ENCODE results near the gene HHLA2. TPM values are rescaled to one million over a fixed set of nuclear protein-coding genes. Genes with fewer than 3 reads are reported as not detected.

The HHLA2 gene
- total RNA-seq, 1 donor from 2014 or later: not detected

DNA sequence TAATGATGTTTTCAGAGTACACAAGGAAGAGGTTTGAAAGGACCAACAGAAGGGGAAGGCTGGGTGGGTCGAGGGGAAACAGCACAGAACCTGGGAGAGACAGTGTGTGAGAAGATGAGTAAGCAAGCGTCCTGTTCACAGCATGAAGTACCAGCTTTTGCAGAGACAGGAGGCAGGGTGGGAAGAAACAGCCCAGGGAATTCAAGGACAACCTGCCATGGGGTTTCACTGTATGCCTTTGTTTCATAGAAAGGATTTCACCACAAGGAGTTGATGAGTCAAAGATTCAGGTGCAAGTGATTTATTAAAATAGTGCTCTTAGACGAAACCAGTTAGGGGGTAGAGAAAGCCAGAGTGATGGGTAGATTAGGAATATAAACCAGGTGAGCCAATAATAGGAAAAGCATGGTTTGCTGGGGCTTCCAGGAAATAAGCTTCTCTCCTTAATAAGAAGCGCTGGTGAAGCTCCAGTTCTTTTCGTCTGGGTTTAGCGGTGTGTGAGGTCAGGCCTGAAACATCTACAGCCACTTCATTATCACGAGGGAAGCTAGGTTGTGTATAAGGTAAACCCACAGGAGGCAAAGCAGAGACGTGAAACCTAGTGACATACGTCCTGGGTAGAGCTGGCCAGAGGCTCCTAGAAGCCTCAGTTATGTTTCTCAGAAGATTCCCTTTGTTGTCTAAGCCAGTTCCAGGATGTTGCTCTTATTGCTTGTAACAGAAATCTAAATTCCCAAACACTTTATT, 3.9 kb downstream of the HHLA2 start:
- no peak for DNase-seq (ENCODE audit: low read depth)

DNA sequence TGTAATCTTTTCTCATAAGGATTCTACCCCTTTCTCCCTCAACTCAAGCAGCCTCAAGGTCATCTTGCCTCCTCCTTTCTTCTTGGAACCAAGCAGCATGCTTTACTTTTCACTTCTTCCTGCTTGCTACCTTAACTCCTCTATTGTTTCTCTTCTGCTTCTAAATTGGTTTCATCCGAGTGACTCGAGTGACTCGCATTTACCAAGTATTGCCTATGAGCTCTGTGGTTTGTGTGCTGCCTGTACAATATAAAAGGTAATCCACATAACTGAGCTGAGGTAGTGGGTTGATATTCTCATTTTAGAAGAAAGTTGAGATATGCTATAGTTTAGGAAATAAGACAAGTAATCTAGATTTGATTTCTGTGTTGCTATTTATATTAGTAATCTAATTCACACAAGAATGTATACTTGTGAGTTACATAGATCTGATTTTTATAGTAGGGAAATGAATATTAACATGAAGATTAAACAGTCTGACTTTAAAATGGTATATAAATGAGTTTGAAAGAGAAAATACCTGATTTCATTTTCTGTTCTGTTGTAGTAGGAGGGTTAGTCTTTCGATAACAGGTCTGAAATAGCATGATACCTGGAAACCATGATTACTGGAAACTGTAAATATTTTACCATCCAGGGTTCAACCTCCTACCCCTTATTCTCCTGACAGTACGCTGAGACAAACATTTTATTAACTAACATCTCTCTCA, 5.5 kb downstream of the HHLA2 start:
- no peak for DNase-seq (ENCODE audit: low read depth)

DNA sequence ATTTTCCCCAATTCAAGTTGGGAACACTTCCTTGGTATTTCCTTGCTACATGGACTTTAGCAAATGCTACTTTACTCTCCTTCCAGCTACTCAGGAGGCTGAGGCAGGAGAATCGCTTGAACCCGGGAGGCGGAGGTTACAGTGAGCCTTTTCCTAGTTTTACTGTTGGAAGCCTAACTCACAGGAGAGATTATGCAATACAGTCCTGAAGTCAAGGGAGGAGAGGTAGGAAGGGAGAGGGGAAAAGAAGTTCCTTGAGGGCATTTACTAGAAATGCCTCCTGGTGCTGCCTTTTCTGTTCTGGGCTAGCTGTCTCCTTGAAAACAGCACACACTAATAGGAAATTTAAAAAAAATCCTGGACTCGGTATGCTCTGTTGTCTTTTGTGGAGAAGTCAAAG, 6.2 kb downstream of the HHLA2 start:
- no peak for DNase-seq (ENCODE audit: low read depth)

DNA sequence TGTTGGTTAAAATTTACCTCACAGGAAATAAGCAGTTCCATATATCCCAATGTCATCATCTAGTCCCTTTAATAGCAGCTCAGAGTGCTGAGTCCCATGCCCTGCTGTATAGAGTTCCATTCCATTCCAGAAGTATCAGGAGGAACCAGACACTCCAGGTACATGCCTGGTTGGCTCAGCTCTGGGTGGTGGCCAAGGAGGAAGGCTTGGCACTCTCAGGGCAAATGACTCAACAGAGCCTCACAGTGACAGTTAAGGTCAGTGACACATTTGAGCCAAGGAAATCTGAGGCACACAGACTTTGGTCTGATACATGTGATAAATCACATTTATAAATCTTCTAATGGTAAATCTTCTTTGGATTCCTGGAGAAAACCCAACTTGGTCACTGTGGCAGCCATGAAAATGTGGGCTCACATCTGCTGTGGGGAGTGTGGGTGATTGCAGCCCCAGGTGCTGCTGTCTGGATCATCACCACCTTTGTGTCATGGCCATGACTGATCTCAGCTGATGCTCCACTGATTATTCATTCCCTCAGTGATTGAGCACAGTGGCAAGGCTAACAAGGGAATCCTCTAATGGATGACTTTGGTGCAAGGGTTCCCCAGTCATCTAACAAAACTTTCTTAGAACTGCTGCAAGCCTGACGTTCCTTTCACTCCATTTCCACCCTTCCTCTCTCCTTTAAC, 9.3 kb downstream of the HHLA2 start:
- peak; percentile 12 for DNase-seq (ENCODE audit: low read depth)

DNA sequence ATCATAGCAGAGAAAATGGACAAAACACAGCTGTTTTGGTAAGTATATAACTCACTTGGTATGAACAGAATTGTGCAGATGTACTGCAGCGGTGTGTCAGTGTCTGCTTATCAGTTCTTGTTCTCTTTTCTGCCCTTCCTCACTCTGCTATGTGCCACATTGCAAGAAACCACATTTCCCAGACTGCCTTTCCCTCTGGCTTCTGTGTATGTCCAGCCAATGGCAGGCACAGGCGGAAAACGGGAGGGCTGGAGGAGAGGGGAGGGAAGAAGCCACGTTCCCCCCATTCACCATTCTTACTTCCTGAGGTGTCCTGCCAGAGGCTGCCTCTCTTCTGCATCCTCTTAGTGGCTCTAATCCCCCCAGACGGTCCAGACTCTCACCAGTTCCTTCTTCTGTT, 15.4 kb downstream of the HHLA2 start:
- no peak for DNase-seq (ENCODE audit: low read depth)

DNA sequence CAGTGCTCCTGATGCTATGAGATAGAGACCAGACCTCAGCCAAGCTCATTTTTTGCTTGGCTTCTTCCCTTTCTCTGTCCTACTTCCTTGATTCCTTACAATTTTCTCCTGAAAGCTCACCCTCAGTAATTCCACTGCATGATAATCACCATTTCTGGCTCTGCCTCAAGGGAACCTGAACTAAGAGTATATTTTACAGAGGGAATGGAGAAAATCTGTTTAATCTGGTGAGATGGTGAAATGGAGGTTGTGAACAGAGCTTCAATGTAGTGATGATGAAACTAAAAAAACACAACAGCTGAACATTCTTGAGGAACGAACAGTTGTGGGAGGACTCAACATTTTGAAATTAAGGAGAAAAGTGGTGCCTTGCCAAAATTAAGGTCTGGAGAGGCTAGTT, 16.3 kb downstream of the HHLA2 start:
- peak; percentile 2 for DNase-seq (ENCODE audit: low read depth)

DNA sequence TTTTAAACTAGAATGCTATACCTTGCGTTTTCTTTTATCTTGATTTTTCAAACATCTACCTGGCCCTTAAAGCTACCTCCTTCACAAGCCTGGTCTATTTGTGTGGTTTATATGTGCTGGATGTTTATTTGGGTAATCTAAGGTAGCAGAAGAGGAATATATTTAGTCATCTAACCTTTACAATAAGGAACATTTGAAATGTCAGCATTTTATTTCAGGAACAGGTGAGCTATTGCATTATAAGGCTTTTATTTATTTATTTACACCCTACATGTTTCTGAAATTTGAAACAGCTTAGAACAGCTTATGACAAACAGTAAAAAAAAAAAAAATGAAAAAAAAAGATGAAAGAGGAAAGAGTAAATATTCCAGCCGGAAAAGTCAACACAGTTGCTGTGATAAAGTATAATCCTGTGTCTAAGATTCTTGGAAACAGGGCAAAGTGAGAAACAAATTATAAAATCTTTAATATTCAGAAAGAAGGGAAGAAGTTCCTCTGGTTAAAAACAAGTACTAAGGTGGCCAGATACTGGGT, 19.5 kb downstream of the HHLA2 start:
- no peak for DNase-seq (ENCODE audit: low read depth)

DNA sequence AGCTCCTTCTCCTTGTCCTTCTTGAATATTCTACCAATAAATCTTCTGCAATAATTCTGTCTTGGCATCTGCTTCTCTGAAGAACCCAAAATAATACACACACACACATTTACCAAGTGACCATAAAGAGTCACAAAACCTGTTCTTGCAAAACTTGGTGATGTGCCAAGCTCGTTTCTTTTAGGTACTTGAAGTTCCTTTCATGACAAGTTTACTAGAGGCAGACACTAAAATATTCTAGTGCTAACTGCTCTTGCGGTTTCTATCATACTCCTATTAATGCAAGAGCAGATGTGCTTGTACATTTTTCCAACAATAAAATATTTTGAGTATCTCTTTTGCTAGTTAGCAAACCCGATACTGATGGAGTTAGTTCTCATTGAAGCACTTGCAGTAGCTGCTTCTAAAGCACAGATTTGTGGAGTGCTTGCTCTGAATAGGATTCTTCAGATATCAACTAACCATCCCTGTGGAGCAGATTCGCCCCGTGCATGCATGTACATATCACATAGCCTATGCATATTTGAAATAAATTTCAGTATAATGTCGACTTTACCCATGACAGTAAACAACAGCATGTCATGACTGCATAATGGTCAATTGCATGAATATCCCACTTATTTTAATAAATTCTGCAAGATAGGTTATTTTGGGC, 23.2 kb downstream of the HHLA2 start:
- DNase-seq (ENCODE audit: low read depth): no peak

DNA sequence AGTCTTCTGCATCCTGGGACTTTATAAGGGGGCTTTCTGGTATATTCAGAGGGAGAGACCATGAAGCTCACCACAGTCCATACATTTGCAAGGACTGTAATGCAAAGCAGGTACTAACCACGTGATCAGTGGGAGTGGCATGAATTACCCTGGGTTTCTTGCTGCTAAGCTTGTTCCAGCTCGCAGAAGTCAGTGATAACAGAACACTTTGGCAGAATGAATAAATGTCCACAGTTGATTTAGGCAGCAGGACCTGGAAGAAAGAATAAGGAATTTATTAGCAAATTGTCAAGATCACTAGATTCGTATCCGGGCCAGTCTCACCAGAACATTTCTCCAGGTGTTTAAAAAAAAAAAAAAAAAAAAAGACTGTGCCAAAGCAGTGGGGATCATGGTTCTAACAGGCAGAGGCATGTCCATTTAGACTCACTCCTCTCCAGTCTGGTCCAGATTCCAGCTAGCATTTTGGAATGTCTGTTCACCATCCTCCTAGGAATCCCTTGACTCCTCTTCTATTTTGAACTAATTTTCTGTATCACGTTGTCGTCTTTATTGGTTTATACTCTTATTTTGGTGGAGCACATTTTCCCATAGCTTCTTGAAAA, 24.5 kb downstream of the HHLA2 start:
- DNase-seq (ENCODE audit: low read depth): no peak

DNA sequence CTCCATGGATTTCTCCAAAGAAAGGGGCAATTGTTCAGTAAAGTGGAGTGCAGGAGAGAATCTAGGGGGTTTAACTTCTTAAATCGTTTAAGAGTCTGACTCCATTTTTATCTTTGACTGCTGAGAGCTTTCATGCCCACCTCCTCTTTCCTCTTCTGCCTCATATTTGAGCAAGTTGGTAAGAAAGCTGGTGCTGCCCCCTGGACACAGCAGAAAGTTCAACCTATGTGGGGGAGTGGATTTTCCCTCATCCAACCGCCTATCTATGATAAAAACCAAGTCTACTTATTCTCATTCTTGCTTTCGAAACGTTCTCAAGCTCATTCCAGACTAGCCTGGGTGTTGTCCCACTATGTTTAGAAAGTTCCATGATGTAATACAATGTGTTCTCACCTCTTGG, 26.0 kb downstream of the HHLA2 start:
- DNase-seq (ENCODE audit: low read depth): no peak

DNA sequence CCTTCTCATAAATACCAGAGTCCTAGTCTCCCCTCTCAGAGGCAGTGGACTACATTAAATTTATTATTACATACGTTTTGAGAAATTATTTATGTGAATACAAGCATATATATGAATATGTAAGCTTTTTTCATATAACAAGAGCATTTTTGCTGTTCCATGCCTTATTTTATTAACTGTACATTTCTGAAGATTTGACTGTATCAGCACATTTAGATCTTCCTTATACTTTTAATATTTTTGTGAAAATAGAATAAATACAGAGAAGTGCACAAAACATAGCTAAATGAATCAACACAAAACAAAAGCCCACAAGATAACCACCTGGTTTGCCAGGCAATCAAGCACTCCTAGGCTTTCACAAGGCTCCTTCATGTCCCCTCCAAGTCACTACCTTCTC, 27.8 kb downstream of the HHLA2 start:
- DNase-seq (ENCODE audit: low read depth): no peak

DNA sequence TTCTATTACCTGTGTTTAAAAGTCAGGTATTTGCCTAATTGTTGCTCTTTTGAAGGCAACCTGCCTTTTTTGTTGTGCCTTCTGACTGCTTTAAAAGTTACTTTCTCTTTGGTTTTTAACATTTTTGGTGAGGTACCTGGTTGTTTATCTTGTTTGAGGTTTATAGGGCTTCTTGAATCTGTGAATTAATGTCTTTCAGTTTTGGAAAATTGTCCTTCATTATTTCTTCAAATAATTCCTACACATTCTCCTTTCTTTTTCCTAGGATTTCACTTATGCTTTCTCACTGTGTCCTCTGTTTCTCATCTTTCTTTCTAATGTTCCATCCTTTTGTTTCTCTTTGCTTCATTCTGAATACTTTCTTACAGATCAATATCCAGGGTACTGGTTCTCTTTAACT, 30.8 kb downstream of the HHLA2 start:
- DNase-seq (ENCODE audit: low read depth): no peak

DNA sequence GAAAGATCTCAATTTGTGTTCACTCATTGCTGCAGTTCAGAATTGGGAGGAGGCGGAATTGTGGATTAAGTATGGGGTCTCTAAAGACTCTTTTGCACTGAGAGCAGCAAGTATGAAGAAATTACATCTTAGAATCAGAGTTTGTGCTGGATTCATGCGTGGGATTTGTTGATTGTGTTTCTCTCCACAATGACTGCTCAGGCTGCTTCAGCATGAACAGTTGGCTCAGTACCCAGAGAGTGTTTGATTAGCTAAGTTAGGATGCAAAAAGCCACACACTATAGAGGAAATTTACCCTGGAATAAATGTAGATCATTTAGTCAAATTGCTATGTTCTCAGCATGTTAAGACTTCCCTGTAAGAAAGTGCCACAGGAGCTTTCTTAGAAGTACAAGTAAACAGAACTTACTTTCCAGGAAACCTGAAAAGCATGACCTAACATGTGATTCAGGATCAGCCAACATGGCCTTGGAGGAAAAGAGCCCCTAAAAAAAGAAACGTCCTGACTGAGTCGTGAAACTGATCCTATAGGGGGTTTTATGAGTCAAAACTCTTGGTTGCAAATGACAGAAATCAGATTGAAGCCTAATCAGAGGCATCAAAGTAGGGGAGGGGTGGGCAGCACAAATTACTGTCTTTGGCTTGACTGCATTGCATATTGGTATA, 32.6 kb downstream of the HHLA2 start:
- DNase-seq (ENCODE audit: low read depth): no peak

DNA sequence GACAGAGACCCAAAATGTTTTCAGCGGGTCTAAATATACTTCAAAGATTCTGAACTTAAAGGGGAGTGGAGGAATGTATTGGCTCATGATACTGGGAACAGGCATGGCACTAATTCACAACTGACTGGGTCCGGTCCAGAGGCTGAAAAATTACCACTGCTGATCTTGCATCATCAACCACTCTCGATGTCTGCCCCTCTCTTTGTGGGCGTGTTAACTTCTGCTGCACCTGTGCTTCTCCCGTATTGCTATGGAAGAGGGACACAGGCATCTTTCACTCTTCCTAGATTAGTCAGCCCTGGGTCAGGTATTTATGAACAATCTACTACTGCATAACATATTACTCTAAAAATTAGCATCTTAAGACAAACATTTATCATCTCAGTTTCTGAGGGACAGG, 33.2 kb downstream of the HHLA2 start:
- no peak for DNase-seq (ENCODE audit: low read depth)

DNA sequence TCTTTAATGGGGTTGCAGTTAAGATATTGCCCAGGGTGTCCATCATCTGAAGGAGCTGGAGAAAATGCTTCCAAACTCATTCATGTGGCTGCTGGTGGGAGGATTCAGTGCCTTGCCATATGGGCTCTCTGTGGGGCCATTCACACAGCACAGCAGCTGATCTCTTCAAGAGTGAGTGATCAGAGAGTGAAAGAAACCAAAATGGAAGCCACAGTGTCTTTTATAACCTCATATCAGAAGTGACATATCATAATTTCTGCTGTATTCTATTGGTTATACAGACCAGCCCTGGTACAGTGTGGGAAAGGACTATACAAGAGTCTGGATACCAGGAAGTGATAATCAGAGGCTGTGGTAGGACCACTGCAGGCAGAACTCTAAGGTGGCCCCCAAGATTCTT, 33.6 kb downstream of the HHLA2 start:
- no peak for DNase-seq (ENCODE audit: low read depth)

DNA sequence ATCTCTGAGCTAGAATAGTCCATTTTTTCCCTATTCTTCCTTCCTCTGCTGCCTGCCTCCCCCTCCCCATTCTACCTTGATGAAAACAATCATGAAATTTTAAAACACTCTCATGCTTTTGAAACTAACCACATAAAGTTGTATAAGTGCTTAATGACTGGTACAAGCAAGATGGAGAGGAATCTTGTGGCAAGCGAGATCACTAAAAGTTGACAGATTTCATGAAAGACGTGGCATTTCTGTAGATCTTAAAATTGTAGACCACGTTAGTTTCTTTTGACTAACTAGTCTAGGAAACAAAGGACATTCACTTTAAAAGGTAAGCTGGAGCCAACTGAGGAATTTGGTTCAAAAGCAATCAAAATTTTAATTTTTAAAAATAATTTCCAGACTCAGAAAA, 35.4 kb downstream of the HHLA2 start:
- no peak for DNase-seq (ENCODE audit: low read depth)

DNA sequence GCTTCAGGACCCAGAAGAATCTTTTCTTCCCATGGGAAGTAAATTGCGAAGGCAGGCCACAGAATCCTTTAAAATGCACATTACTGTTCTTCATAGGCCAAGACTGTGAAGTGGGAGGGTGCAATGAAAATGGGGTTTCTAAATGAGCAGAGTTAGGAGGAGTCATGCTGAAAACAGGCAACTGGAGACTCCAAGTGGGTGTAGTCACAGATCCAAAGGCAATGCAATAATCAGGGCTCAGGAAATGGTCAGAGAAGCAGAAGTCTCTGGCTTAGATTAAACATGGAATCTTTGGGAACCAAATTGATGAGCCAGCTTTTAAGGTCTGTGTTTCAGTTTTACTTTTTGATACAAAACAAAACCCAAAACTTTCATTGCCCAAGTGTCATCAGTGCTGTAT, 37.6 kb downstream of the HHLA2 start:
- no peak for DNase-seq (ENCODE audit: low read depth)

DNA sequence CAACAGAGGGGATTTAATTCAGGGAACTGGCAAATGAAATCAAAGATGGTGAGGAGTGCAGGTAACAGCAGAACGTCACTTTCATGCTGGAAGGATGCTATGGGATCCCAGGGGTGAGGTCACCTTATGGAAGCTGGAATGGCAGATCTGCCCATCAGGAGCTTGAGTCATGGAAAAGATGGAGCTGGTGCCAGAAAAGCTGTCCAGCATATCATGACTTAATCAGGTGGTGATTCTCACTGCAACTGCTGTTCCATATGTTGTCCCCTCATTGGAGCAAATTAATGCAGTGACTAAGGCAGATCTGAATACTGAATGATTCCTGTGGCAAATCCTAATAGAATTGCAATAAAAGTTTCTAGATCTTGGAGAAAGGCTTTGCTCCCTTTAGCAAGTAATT, 38.4 kb downstream of the HHLA2 start:
- no peak for DNase-seq (ENCODE audit: low read depth)

DNA sequence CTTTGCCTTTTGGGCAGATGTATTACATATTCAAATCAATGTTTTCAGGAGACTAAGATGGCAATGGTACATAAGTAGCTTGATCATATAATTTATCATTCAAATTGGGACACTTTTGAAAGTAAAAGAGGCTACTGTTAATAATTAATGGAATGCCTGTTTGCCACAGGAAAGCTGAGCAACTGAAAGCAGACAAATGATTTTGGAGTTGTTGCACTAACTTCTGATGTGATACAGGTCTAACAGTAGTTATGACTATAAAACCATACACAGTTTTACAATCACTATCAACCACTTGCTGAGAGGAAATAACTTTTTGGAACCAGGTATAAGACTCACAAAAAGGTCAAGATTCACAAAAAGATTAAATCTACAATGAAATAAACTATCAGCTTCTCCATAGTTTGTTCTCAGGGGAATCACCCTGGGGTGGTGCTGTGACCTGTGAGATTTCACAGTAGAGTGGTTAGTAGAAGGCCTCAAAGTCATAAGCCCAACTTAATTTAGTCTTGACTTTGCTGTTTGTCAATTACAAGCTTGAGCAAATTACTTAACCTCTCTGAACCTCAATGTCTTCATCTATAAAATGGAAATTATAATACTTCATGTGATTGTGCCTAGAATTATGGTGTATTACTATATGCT, 42.7 kb downstream of the HHLA2 start:
- no peak for DNase-seq (ENCODE audit: low read depth)

DNA sequence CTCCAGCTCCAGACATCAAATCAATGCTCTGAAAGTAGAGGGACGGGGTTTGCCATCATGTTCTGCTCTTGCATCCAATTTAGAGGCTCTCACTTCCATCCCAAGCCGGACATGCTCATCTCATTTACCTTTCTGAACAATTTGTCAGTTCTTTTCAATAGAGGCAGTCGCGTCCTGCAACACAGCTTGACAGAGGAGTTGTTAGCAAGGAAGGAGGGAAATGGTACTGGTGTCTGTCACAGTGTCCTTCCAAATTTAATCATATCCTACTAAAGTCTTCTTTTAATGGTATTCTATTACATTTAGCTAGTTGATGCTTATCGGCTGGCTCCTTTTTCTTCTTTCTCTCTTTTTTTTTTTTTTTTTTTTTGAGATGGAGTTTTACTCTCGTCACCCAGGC, 45.6 kb downstream of the HHLA2 start:
- no peak for DNase-seq (ENCODE audit: low read depth)
